ENCODE results near the gene TRIP11.

GRCh38 chr14:91963465-91963864 lies 76.4 kb downstream of the TRIP11 start:
- TF ChIP-seq CTCF (IDR thresholded peaks at IDR 0.05) (no peak), POLR2A (IDR thresholded peaks at IDR 0.05) (no peak), POLR2AphosphoS5 (IDR thresholded peaks at IDR 0.05; ENCODE audit: insufficient read depth in 1 of 2, low read depth in 1 of 2) (no peak)
